GM13976 (cell line): ENCODE data around the gene SKI.

ENCODE experiments used
- DNase-seq: peaks from one replicate; pipeline ENCODE4 v3.0.0; 2012; ENCODE audit warnings: low spot score
- CTCF ChIP-seq: IDR thresholded peaks from 2 replicates; pipeline ENCODE4 v1.5.1; 2012; ENCODE audit warnings: borderline replicate concordance, mild to moderate bottlenecking; ENCODE audit not compliant: insufficient read depth; ENCODE audit errors: extremely low read depth, missing control alignments, control extremely low read depth
- in situ Hi-C: fragments of 300-500 bp; cut with MboI; formaldehyde crosslinking; loops from one replicate; pipeline ENCODE4 v1.12.0; 2022; ENCODE audit warnings: low sequenced_read_pairs, mixed read lengths, inconsistent platforms; ENCODE audit not compliant: unreplicated experiment

Gene SKI

DNA sequence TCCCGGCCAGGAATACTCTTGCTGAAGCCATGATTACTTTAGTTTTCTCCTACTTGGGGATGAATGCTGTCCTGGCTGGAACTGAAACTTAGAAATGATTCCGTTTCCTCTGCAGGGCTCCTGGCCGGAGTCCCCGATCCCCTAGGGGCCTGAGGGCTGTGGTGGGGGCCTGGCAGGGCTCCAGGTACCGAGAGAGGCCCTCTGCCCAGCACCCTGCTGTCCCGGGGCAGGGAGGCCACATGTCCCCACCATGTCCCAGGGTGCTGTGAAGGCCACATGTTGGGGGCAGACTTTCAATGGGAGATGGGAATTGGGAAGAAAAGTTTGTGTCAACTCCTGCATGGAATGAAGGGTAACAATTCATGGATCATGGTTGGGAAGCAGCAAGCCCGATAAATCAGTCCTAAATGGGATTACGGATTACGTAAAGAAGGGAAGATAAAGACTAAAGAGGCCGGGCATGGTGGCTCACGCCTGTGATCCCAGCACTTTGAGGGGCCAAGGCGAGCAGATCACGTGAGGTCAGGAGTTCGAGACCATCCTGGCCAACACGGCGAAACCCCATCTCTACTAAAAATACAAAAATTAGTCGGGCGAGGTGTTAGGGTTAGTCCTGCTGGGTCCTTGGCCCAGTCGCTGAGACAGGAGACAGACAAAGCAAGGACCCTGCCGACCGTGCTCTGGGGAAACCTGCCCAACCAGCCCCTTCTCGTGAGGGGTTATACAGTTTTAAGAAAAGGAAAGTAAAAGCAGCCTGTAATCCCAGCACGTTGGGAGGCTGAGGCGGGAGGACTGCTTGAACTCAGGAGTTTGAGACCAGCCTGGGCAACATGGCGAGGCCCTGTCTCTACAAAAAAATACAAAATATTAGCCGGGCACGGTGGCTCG, 125.7 kb downstream of the SKI start:
- in situ Hi-C loops, result no loop called here
- no peak for DNase-seq

DNA sequence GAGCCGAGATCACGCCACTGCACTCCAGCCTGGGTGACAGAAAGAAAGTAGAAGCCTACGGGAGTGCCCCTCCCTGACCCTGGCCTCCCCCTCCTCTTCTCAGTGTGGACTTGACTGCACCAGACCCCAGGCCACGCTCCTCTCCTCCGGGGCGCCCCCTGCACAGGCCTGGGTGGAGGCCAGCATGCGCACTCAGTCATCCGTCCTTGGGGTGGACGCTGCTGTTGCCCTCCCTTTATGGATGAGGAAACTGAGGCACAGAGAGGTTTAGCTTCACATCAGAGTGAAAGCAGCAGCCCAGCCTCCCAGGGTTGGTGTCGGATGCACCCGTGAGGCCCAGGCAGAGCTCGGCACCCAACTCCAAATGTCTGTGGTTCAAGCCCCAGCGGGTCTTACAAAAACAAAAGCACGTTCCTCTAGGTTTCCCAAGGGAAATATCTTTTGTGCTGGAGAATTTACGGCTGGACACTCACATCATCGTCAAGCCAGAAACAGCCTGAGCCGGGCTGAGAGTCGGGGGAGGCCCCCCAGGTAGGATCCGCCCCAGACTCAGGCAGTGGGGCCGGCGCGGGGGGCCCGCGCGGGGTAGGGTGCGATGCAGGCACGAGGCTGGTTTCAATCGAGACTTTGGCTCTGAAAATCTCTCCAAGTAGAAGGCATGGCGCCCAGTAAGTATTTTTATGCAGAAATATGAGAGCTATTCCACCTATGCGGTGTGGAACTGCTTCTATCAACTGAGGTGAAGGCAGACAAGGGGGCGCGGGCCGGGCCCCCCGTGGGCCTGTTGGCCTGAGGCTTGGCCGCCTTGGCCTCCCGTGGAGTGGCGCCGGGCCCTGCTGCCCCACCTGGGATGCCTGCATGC, 126.6 kb downstream of the SKI start:
- in situ Hi-C loops, result no loop called here
- DNase-seq, result no peak
- no peak for TF ChIP-seq CTCF

More for the DNA sequence above, 125.7 kb downstream of the SKI start:
- TF ChIP-seq CTCF, result no peak

DNA sequence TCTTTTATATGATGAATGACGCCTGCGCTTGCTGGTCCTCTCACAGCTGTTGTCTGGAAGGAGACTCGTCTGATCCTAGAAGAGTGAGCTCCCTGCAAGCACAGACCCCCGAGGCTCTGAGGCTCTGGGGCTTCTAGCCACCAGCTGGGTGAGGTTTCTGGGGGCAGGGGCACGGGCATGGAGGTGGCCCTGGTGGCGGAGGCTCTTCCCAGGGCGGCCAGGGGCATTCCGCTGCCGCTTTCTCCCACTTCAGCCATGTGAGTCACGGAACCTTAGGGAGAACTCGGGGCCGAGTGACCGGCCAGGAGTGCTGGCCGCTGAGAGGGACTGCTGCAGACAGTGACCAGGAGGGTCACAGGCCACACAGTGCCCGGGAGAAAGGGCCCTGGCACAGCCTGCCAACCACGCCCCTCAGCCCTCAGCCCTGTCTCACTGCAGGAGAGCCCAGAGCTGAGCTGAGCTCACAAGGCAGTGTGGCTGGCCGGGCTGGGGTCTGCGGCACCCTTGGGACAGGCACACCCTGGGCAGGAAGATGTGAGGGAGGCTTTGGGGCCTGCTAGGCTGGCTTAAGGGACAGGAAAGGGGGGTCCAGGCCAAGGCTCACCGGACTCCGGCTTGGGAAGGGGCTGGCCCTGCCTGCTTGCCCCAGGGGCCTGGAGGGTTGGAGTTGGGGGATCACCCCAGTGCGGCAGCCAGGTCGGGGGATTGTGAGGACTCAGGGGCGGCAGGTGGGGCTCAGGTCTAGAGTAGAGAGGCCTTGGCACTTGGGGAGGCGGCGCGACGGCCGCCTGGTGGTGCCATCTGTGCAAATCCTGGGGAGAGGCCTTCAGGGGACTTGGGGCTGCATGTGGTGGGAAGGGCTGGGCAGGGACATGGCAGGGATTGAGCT, 127.5 kb downstream of the SKI start:
- no peak for TF ChIP-seq CTCF

DNA sequence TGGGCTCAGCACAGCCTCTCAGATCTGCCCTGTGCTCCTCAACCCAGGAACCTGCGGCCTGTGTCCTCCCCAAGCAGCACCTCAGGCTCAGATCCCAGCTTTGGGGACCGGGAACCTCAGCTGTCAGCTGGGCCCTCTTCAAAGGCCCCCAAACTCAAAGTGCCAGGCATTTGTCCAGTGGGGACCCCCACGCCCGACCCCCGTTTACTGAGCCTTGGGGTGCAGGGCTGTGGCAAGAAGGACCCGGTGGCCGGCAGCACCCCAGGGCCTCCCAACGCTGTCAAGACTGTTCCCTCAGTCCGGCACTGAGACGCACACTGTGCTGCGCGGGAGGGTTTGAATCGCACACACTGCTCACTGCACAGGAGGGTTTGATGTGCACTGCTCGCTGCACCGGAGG, 128.3 kb downstream of the SKI start:
- TF ChIP-seq CTCF, result no peak
- in situ Hi-C loops, result no loop called here
- no peak for DNase-seq

More for the DNA sequence above, 127.5 kb downstream of the SKI start:
- no peak for DNase-seq
- in situ Hi-C loops, result no loop called here

GRCh38 chr1:2356911-2357845, 129.1 kb downstream of the SKI start:
- no peak for DNase-seq
- in situ Hi-C loops, result no loop called here
- TF ChIP-seq CTCF, result no peak
